GM19239 (cell line): ENCODE data around the gene TMEM248.
"Not testable (repeated sequence)": the region's sequence is repeated elsewhere in the genome, so short reads cannot be mapped to it uniquely, and the experiment has no call there.

ENCODE experiments used
- DNase-seq: peaks from one replicate; pipeline ENCODE4 v3.0.0; 2011; ENCODE audit warnings: low spot score; ENCODE audit not compliant: insufficient read length
- FAIRE-seq: peaks from 2 replicates; lab custom pipeline; 2011; peaks lifted over from hg19 to GRCh38; lab: Jason Lieb, UNC

The TMEM248 gene, protein sequence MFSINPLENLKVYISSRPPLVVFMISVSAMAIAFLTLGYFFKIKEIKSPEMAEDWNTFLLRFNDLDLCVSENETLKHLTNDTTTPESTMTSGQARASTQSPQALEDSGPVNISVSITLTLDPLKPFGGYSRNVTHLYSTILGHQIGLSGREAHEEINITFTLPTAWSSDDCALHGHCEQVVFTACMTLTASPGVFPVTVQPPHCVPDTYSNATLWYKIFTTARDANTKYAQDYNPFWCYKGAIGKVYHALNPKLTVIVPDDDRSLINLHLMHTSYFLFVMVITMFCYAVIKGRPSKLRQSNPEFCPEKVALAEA

DNA sequence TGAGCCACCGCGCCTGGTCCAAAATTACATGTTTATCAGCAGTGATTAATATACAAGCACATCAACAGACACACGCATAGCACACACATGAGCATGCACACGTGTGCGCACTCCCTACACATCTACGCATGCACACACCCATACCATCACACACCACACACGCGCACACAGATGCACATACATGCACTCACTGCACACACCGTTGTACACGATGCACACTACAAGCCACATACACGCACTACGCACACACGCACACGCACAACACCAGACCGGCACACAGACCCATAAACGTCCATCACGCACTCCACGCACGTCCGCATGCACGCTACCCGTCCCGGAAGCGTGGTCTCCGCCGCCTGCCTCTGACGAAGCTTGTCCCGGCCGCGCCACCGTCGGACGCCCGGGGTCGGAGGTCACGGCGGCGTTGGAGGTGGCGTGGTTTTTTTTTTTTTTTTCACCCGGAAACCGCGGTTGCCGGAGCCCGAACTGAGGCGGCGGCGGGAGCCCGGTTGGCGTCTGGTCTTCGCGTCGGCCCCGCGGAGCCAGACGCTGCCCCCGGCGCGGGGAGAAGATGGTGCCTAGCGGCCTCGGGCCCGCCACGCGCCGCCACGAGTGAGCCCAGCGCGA lies at the start of gene TMEM248:
TMEM248 (plus strand) TSS at position 457 of the 627 bp plus-strand sequence. CDS start 20,641 bp downstream, outside the sequence.
- peak; percentile 94 for FAIRE-seq
- DNase-seq, result peak; percentile 91

DNA sequence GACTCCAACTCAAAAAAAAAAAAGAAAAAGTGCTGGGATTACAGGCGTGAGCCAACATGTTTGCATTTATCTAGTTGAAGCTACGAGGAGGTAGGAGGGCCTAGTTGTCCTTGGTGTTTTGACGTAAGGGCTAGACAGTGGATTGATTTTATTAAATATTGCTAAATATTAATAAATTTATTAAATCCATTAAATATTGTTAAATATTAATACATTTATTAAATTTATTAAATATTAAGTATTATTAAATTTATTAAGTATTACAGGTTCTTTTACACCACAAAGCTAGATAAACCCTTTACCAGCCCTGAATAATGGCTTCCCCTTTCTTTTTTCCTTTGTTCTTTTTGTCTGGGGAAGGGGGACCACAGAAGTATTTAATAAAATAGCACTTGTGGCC lies 47.5 kb upstream of the TMEM248 start:
- DNase-seq, result no peak
- no peak for FAIRE-seq

DNA sequence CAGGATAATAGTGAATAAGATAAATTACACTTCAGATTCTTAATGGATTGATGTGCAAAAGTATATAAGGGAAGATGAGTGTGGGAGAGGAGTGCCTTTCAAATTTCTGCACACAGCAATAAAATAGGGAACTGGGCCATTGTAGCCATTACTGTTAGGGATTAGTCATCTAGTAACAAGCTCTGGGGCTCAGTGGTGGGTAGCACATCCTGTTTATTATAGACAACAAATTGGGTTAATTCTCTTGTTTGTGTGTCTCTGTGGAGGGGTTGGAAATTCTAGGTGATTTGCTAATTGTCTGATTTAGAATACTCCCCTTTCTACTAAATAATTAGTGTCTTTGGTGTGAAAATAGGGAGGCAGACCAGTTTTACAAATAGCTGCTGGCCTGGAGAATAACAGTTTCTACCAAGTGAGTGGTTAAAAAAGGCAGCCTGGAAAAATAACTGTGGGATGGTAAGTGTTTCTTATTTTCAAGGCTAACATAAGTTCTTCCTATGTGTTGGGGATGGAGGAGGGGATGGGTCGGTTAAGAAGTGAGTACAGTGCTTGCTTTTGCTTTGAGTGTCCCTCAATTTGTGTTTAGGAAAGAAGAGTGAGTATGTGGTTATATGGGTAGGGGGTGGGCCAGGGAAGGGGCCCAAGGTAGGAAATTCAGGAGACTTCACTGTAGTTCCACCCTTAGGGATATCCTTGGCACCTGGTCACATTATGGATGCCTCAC lies 43.3 kb upstream of the TMEM248 start:
- peak; percentile 80 for FAIRE-seq
- peak; percentile 28 for DNase-seq

DNA sequence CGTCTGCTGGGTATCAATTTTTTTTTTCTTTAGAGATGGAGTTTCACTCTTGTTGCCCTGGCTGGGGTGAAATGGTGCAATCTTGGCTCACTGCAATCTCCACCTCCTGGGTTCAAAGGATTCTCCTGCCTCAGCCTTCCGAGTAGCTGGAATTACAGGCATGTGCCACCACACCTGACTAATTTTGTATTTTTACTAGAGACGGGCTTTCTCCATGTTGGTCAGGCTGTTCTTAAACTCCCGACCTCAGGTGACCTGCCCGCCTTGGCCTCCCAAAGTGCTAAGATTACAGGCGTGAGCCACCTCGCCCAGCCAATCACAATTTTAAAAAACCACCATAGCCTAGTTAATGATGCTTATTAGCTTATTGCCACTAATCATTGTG lies 42.7 kb upstream of the TMEM248 start:
- FAIRE-seq, result not testable (repeated sequence)

DNA sequence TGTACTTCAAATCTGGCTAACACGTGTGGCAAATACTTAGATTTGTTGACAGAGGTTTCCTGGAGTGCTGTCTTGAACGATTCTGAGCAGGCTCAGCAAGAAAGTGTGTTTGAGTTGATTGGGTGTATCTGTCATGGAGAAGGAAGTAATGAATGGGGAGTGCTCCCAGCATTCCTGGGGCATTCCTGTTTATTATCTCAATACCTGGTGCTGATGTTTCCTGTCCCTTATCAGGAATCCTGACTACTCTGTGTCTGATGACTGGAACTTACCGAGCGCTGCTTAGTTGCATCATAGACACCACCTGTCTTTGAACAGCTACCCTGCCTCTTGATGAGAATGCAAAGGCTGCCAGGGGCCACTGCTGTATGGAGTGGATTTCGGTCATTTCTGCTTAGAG lies 41.0 kb upstream of the TMEM248 start:
- DNase-seq (no peak), FAIRE-seq (no peak)

More for the DNA sequence above, 42.7 kb upstream of the TMEM248 start:
- DNase-seq, result not testable (repeated sequence)

DNA sequence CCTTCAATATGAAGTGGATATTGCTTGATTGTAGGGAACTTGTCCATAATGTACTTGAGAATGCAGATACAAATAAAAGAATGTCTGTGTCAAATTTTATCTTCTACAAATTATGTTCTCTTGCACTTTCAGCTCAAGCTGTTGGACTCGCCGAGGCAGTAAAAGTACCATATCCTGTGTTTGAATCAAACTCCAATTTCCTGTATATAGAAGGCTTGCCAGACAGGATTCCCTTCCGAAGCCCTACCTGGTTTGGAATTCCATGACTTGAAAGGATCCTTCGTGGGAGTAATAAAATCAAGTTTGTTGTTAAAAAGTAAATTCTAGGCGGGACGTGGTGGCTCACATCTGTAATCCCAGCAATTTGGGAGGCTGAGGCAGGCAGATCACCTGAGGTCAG lies 40.4 kb upstream of the TMEM248 start:
- not testable (repeated sequence) for DNase-seq, FAIRE-seq

DNA sequence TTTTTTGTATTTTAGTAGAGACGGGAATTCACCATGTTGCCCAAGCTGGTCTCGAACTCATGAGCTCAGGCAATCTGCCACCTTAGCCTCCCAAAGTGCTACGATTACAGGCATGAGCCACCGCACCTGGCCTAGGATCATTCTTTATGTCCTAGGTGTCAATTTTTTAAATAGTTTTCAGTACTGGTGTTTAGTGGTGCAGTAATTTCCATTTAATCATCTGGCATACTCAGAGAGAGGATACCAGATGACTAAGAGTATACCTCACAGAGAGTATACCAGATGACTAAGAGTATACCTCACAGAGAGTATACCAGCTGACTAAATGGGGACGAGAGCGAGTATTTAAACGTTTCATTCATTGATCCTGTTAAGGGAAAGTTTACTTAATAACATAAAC lies 37.3 kb upstream of the TMEM248 start:
- DNase-seq, result no peak
- no peak for FAIRE-seq

DNA sequence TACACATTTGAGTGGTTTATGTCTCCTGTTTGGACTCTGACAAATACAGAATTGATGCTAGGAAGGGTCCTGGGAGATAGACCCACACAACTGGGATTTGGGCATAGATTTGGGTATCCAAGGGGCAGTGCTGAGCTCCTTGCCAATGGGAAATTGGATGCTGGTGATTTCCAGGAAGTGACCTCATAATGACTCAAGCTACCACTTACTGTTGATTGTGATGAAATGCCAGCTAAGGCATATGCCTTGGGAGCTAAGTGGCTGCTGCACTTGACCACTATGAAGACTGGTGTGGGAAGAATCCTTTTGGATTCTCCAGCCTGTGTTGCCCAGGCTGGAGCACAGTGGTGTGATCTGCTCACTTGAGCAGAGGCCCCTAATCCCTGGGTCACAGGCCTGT lies 36.5 kb upstream of the TMEM248 start:
- not testable (repeated sequence) for DNase-seq, FAIRE-seq

DNA sequence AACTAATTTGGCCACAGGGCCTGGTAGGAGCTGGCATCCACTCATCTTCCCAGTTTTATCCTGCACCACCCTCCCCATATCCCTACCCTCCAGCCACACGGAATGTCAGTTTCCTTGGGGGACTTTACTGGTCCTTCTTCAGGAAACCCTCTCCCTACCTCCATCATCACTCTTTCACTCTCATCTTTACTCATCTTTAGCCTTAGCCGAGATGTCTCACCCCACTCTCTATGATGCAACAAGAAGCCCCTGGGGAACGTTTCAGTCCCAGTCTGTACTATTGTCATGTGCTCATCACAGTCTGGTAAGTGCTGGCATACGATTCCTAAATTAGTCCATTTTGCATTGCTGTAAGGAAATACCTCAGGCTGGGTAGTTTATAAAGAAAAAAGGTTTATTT lies 34.9 kb upstream of the TMEM248 start:
- peak; percentile 62 for FAIRE-seq
- no peak for DNase-seq

DNA sequence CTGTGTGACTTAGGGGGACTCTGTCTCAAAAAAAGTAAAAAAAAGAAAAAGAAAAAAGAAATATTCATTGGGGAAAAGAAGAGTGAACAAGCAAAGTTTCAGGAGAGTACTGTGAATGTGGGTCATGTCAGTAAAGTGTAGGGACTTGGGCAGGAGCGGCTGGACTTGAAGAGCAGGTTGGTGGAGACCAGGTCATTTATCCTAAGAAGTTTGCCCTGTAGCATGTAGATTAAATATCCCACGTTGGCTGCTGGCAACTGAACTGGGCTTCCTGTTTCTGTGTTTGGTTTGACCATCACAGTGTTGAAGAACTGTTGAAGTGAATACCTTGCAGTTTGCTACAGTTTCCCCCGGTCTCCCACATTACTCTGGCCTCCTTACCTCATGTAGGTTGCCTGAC lies 32.8 kb upstream of the TMEM248 start:
- not testable (repeated sequence) for FAIRE-seq, DNase-seq

DNA sequence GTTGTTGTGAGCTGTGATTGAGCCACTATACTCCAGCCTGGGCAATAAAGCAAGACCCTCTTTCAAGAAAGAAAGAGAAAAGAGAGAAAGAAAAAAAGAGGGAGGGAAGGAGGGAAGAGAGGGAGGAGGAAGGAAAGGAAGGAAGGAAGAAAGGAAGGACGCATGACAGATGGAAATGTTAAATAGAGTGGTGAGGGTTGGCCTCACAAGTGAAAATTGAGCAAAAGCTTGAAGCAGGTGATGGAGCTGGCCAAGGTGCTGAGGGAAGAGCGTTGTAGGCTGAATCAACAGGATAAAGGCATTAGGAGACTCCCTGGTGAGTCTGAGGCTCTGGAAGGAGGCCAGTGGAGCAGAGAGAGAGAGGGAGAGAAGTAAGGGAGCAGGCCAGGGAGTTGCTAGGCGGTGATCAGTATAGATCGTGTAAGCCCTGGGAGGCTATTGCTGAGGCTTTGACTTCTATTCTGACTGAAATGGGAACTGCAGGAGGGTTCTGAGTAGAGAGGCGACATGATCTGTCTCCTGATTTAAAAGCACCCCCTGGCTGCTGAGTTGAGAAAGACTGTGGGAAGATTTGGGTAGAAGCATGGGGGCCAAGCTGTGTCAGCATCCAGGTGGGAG lies 26.5 kb upstream of the TMEM248 start:
- DNase-seq (no peak), FAIRE-seq (no peak)

DNA sequence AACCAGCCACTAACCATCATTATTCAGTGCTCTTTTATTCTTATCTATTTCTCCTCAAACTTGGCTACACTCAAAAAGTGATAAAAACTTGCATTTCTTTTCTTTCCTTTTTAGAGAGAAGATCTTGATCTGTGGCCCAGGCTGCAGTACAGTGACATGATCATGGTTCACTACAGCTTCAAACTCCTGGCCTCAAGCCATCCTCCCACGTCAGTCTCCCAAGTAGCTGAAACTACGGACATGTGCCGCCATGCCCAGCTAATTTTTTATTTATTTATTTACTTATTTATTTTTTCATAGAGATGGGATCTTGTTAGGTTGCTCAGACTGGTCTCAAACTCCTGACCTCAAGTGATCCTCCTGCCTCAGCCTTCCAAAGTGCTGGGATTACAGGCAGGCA lies 24.6 kb upstream of the TMEM248 start:
- DNase-seq (no peak), FAIRE-seq (no peak)

DNA sequence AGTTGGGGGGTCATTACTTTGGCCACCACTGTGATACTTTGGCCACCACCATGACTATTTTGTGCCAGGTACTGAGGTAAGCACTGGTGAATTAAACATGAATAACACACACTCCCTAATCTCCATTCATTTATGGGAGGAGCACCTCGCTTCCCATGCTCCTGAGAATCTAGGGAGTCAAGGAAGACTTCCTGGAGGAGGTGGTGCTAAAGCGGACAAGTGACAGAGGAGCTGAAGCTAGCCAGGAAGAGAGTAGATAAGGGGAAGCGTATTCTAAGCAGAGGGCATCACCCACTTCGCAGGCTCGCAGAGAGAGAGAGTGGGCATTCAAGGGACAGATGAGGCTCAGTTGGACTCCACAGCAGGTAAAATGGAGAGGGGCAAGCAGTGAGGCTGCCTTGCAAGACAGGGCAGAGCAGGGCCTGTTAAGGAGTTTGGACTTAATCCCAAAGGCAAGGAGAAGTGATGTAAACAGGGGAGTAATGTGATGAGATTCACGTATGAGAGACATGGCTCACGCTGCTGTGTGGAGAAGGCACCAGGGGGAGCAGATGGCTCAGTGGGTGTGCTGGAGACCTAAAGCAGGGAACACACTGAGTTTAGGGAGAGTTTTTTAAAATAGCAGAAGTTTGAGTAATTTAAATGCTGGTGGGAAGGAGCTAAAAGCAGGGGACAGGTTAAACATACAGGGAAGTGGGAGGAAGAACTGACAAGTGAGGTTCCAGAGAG lies 21.3 kb upstream of the TMEM248 start:
- no peak for FAIRE-seq

DNA sequence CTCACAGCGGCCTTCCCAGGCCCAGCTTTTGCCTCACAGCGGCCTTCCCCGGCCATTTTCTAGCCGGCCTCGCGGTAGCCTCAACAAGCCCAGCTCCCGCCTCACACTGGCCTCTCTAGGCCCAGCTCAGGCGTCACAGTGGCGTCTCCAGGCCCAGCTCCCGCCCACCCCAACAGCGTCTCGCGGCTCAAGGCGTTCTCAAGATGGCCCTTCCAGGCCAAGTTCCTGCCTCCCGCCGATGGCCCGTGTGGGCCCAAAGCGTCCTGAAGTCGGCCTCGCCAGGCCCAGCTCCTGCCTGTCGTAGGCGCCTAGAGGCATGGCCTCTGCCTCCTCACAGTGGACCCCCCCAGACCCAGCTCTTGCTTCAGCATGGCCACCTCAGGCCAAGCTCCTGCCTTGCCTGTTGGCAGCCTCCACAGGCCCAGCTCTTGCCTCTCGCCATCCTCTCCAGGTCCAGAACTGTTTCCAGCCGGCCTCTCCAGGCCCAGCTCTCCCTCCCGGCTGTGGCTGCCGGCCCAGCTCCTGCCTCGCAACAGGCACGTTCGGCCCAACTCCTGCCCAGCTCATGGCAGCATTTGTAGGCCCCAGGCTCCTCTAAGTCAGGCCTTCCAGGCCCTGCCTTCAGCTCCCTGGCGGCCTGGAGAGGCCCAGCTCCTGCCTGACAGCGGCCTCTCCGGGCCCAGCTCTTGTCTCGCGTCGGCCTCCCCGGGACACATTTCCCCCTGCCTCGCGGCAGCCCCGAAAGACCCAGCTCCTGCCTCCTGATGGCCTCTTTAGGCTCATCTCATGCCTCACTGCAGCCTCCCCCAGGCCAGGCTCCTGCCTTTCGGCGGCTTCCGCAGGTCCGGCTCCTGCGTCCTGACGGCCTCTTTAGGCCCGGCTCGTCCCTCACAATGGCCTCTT lies 18.8 kb upstream of the TMEM248 start:
- FAIRE-seq (no peak), DNase-seq (no peak)

More for the DNA sequence above, 21.3 kb upstream of the TMEM248 start:
- DNase-seq, result no peak

DNA sequence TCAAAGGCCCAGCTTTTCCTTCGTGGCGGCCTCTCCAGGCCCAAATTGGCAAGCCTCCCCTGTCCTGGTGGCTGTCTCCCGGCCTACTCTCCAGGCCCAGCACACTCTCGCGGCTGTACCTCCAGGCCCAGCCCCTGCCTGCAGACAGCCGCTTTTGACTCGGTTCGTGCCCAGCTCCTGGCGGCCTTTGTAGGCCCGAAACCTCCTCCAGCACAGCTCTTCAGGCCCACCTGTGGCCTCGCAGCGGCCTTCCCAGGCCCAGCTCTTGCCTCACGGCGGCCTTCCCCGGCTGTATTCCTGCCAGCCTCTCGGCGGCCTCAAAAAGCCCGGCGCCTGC lies 18.2 kb upstream of the TMEM248 start:
- FAIRE-seq (no peak), DNase-seq (no peak)

DNA sequence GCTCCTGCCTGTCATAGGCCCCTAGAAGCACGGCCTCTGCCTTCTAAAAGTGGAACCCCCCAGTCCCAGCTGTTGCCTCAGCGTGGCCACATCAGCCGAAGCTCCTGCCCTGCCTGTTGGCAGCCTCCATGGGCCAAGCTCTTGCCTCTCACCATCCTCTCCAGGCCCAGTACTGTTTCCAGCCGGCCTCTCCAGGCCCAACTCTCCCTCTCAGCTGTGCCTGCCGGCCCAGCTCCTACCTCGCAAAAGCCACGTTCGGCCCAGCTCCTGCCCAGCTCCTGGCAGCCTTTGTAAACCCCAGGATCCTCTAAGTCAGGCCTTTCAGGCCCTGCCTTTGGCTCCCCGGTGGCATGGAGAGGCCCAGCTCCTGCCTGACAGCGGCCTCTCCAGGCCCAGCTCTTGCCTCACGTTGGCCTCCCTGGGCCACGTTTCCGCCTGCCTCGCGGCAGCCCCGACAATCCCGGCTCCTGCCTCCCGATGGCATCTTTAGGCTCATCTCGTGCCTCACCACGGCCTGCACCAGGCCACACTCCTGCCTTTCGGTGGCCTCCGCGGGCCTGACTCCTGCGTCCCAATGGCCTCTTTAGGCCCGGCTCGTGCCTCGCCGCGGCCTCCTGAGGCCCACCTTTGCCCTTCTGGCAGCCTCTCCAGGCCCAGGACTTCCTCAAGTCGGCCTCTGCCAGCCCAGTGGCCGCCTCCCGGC lies 17.5 kb upstream of the TMEM248 start:
- DNase-seq (no peak), FAIRE-seq (no peak)

DNA sequence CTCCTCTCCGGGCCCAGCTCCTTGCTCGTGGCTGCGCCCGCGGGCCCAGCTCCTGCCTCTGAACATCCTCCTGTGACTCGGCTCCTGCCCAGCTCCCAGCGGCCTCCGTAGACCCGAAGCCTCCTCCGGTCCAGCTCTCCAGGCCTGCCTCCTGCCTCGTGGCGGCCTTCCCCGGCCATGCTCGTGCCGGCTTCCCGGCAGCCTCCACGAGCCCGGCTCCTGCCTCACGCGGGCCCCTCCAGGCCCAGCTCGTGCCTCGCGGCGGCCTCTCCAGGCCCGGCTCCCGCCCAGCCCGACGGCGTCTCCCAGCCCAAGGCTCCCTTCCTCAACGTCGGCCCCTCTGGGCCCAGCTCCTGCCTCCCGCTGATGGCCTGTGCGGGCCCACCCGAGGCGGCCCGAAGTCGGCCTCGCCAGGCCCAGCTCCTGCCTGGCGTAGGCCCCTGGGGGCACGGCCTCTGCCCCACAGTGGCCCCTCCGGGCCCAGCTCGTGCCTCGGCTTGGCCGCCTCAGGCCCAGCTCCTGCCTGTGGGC lies 16.9 kb upstream of the TMEM248 start:
- DNase-seq (no peak), FAIRE-seq (no peak)

DNA sequence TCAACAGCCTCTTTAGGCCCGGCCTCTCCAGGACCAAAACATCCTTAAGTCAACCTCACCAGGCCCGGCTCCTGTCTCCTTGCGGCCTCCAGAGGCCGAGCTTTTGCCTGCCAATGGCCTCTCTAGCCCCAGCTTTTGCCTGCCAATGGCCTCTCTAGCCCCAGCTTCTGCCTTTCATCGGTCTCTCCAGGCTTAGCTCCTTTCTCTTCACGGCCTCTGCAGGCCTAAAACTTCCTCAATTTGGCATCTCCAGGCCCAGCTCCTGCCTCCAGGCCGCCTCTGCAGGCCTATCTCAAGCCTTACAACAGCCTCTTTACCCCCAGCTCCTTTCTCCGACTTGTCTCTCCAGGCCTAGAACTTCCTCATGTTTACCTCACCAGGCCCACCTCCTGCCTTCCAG lies 15.7 kb upstream of the TMEM248 start:
- FAIRE-seq, result no peak
- no peak for DNase-seq
